ENCODE measurements around the gene EIF3A.

DNA sequence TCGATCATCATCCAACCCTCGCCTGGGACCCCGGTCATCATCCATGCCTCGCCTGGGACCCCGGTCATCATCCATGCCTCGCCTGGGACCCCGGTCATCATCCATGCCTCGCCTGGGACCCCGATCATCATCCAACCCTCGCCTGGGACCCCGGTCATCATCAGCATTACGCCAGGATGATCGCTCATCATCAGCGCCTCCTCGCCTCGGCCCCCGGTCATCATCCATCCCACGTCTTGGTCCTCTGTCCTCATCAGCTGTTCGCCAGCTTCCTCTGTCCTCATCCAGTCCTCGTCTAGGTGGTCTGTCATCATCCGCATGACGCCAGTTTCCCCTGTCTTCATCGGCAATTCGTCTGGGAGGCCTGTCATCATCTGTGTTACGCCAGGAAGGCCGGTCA, 38.4 kb downstream of the EIF3A start:
- TF ChIP-seq, protein P1, sequence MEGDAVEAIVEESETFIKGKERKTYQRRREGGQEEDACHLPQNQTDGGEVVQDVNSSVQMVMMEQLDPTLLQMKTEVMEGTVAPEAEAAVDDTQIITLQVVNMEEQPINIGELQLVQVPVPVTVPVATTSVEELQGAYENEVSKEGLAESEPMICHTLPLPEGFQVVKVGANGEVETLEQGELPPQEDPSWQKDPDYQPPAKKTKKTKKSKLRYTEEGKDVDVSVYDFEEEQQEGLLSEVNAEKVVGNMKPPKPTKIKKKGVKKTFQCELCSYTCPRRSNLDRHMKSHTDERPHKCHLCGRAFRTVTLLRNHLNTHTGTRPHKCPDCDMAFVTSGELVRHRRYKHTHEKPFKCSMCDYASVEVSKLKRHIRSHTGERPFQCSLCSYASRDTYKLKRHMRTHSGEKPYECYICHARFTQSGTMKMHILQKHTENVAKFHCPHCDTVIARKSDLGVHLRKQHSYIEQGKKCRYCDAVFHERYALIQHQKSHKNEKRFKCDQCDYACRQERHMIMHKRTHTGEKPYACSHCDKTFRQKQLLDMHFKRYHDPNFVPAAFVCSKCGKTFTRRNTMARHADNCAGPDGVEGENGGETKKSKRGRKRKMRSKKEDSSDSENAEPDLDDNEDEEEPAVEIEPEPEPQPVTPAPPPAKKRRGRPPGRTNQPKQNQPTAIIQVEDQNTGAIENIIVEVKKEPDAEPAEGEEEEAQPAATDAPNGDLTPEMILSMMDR (IDR thresholded peaks at IDR 0.05) = no peak
- TF ChIP-seq POLR2AphosphoS5 (IDR thresholded peaks at IDR 0.05; ENCODE audit: low read depth, low read length) = no peak
- TF ChIP-seq TCF7L2 (IDR thresholded peaks at IDR 0.05; ENCODE audit: low read depth, low read length) = no peak
- no peak for TF ChIP-seq SIN3A (IDR thresholded peaks at IDR 0.05; ENCODE audit: borderline replicate concordance, insufficient read depth, low read depth, low read length)
